Right forelimb (tissue), 1 donor: ENCODE data around the gene FHAD1.

Experiments used
- DNase-seq: peaks from one replicate; pipeline ENCODE4 v3.0.0-alpha.2; 2018

The FHAD1 gene

DNA sequence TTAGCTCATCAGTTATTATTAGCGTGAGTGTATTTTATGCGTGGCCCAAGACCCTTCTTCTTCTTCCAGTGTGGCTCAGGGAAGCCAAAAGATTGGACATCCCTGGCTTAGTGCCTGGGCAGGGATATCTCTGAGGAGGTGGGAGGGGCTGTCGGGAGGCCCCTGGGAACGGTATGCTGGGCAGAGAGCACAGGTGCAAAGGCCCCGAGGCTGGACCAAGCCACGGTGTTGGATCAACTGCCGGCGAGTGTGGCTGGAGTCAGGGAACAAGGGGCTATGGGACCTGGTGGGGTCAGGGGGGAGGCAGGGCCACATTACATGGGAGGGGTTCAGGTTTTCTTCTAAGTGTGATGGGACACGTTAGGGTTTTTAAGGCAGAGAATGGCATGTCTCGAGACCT, 62.7 kb downstream of the FHAD1 start:
- DNase-seq = no peak

DNA sequence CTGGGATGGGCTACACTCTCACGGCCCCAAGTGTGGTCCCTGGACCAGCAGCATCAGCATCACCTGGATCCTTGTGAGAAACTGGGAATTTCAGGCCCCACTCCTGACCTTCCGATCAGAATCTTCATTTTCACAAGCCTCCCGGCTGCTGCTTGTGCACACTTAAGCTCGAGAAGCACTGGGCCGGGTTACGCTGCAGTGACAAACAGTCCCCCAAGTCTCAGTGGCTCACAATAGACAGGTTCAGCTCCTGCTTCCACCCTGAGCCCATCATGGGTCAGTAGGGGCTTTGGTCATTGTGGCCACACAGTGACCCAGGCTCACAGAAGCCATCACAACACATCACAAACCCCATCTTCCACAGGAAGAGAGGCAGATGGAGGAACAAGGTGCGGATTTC, 63.5 kb downstream of the FHAD1 start:
- DNase-seq = no peak

GRCh38 chr1:15311122-15311822, 64.2 kb downstream of the FHAD1 start:
- DNase-seq = no peak

- DNase-seq = no peak
Observed at GRCh38 chr1:15311880-15312279, 64.9 kb downstream of the FHAD1 start.

DNA sequence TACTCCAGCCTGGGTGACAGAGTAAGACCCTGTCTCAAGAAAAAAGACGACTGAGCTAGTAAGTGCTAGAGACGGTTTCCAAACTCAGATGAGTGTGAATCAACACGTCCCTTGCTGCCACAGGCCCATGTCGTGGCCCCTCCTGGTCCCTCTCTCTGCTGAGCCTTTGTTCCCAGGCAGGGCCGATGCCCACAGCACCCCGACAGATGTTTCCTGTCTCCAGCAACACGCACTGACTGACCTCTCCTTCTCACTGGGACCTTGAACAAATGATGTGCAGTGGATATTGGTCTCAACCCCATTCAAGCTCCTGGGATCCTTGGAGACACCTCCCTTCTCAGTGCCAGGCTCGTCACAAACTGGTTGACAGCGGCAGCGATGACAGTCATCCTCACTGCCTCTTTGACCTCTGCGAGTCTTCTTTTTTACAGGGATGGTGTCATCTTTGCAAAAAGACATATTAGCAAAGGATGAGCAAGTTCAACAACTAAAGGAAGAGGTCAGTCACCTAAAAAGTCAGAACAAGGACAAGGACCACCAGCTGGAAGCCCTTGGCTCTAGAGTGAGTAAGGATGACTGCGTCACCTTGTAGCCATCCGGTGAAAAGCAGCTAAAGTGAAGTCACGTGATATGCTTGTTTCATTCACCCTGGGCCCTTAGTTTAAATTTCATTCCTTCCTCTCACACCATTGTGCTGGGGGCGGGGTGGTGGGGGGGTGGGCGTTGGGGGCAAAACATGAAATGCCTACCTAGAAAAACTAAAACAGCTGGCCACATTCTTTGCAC, 65.8 kb downstream of the FHAD1 start:
- DNase-seq = no peak

DNA sequence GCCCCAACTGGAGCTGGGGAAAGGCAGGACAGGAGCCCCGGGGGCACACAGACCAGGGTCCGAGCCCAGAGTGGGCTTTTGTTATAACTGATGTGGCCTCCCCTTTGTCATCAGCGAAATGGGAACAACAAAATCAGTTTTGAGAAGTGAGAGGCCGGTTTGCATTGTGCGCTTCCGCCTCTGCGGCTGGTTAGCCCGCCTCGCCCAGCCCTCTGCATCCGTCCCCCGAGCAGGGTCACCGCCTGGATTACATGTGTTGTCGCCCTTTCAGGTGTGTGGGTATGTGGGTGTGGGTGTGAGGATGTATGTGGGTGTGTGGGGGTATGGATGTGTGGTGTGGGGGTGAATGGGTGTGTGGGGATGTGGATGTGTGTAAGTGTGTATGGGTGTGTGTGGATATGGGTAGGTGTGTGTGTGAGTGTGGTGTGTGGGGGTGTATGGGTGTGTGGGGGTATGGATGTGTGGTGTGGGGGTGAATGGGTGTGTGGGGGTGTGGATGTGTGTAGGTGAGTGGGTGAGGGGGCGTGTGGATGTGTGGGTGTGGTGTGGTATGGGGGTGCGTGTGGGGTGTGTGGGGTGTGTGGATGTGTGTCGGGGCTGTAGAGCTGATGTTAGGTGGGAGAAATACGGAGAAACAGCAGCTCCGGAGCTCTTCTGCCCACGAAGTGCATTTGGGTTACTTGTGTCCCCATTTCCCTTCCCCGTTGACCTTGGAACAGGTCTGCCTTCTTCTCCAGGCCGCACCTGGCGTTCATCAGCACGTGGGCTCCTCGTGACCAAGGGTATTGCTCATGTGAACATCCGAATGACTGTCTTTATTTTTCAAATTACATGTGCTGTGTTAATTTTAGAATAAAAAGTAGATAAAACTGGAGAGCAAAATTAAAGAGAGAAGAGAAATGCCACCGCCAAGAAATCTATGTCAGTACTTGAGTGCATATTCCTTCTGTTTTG, 67.6 kb downstream of the FHAD1 start:
- DNase-seq = no peak

DNA sequence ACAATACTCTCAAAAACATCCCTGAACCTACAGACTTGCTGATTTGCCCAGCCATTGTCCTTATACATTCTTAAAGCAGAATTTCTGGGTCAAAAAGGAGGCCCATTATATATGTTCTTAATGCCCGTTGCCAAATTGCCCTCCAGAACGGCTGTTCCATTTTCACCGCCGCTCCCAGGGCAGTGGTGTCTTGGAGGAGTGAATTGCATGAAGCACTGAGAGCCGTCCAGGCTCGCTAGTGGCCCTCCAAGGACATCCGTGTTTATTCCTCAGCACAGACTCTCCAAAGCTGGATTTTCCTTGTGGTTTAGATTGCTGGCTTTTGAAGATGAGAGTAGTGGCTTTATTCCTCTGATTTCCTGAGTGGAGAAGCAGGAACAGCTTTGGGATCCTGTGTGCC, 68.8 kb downstream of the FHAD1 start:
- DNase-seq = no peak

- DNase-seq = no peak
Observed at GRCh38 chr1:15316510-15316909, 69.5 kb downstream of the FHAD1 start.

DNA sequence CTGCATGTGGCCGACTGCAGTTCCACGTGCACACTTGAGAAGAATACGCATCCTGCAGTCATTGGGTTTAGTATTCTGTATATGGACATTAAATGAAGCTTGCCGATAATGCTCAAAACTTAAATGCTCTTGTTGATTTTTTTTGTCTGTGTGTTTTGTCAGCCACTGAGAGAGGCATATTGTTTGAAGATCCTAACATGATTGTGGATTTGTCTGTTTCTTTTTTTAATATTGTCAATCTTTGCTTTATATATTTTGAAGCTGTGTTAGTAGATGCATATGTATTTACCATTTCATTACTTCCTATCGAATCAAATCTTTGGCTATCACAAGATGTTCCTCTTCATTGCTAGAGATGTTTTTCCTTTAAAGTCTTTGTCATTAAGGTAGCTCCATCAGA, 73.2 kb downstream of the FHAD1 start:
- DNase-seq = no peak

DNA sequence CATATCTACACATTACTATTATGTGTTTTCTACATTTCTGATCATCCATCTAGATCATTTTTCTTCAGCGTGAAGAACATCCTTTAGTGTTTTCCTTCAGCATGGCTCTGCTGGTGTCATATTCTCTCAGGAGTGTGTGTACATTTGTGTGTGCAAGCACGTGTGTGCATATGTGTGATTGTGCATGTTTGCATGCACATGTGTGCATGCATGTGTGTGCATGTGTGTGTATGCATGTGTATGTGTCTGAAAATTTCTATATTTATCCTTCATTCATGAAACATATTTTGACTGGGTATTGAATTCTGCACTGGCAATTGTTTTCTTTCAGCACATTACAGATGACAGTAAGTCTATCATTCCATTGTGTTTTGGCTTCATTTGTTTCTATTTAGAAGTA, 74.6 kb downstream of the FHAD1 start:
- no peak for DNase-seq

GRCh38 chr1:15322648-15323350, 75.8 kb downstream of the FHAD1 start:
- no peak for DNase-seq

GRCh38 chr1:15323351-15323988, 76.4 kb downstream of the FHAD1 start:
- DNase-seq = peak; percentile 84

GRCh38 chr1:15323989-15324868, 77.2 kb downstream of the FHAD1 start:
- DNase-seq = no peak

DNA sequence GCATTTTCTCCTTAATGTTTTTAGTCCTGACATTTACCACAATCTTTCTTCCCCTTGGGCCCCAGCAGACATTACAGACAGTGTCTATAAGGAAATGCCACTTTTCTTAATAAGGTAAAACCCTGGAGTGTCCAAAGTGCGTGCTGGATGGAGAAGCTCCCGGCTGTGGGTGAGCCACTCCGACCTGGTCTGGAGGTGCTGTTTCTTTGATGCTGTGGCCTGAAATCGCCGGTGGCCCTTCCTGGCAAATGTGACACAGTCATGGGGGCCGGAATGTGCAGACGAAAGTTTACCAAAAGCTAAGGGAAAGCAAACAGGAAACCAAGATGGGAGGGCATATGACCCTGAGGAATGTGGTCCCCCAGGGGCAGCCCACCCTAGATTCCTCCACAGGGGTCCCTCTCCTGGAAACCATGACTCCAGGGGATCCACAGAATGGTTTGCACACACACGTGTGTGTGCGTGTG, 77.9 kb downstream of the FHAD1 start:
- DNase-seq = no peak

GRCh38 chr1:15325375-15326085, 78.5 kb downstream of the FHAD1 start:
- no peak for DNase-seq

- DNase-seq = peak; percentile 71
Observed at GRCh38 chr1:15326691-15327588, 79.9 kb downstream of the FHAD1 start.

- peak; percentile 88 for DNase-seq
Observed at GRCh38 chr1:15328351-15329103, 81.5 kb downstream of the FHAD1 start.

DNA sequence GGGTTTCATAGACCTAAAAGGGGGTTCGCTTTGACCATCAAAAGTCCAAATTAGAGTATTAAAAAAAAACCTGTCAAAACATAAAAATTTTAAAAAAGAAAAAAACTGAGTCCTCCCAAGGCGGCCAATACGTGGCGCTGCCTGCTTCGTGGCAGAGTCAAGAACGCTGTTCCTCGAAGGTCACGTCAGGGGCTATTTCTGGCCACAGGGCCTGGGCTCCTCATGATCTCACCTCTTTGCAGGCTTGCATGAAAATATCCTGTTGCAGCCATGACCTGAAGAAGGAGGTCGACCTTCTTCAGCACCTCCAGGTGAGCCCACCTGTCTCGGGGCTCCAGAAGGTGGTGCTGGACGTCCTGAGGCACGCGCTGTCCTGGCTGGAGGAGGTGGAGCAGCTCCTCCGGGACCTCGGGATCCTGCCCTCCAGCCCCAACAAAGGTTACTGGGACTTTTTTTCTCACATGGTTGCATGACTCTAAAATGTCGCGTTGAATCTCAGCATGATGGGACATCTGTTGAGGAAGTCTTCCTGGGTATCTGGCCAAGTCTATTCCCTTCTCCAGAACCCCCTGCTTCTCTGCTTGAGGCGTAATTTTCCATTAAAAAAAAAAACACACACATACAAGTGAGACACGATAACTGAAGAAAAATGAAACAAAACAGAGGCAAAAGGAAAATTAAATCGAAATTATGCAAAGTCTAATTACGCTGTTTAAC, 82.2 kb downstream of the FHAD1 start:
- DNase-seq = peak; percentile 69
